HL-60 (cell line): ENCODE data around the gene TALDO1.

Source experiments
- DNase-seq, 2 experiments: peaks; one replicate each; pipeline ENCODE4 v3.0.0-alpha.2; 2010 to 2020; ENCODE audit warnings: low read depth in 1 of 2, low spot score in 1 of 2
- H3K27ac ChIP-seq: fragments of 250-450 bp; sonication (Bioruptor Pico); replicated peaks from 2 replicates; pipeline ENCODE4 v1.5.1; 2020; ENCODE audit warnings: mild to moderate bottlenecking, moderate library complexity
- H3K27me3 ChIP-seq: fragments of 250-450 bp; sonication (Bioruptor Pico); 2 replicates; pipeline ENCODE4 v1.5.1; 2021; ENCODE audit warnings: mild to moderate bottlenecking, moderate library complexity; ENCODE audit not compliant: insufficient read depth, poor library complexity, severe bottlenecking
- H3K4me3 ChIP-seq: replicated peaks from 2 replicates; pipeline ENCODE4 v1.5.1; 2011; ENCODE audit warnings: mild to moderate bottlenecking, control low read depth, low read length; ENCODE audit not compliant: insufficient read depth
- CTCF ChIP-seq: IDR thresholded peaks from one replicate; pipeline ENCODE4 v1.5.1; 2011; ENCODE audit warnings: low read length, control low read depth, inconsistent platforms; ENCODE audit not compliant: insufficient read depth
- GABPA ChIP-seq: IDR thresholded peaks from 2 replicates; pipeline ENCODE4 v1.6.1; 2012; ENCODE audit warnings: low read depth
- POLR2AphosphoS5 ChIP-seq: IDR thresholded peaks from 2 replicates; pipeline ENCODE4 v1.6.1; 2012; ENCODE audit warnings: low read depth
- REST ChIP-seq: IDR thresholded peaks from 2 replicates; pipeline ENCODE4 v1.6.1; 2012; ENCODE audit warnings: low read depth; ENCODE audit not compliant: insufficient replicate concordance
- SPI1 ChIP-seq: IDR thresholded peaks from 2 replicates; pipeline ENCODE4 v1.6.1; 2012; ENCODE audit warnings: low read depth, mild to moderate bottlenecking, borderline replicate concordance

TALDO1 gene

GRCh38 chr11:779955-780532, 32.8 kb downstream of the TALDO1 start:
- Histone ChIP-seq H3K27ac (no peak overlapping the region), H3K4me3 (no peak overlapping the region), H3K27me3 (no peaks in the 10 kb centered on the region)
- no peak for TF ChIP-seq SPI1
- no peak for TF ChIP-seq CTCF
- TF ChIP-seq POLR2AphosphoS5 = no peak
- TF ChIP-seq GABPA = no peak
- TF ChIP-seq REST = no peak
- DNase-seq = no peak

GRCh38 chr11:782264-783174, 35.3 kb downstream of the TALDO1 start:
- Histone ChIP-seq H3K27ac (no peak overlapping the region), H3K4me3 (no peak overlapping the region), H3K27me3 (no peaks in the 10 kb centered on the region)
- TF ChIP-seq GABPA = no peak
- TF ChIP-seq CTCF = no peak
- no peak for TF ChIP-seq POLR2AphosphoS5
- no peak for TF ChIP-seq REST
- no peak for TF ChIP-seq SPI1
- no peak for DNase-seq

GRCh38 chr11:783581-784015, 36.3 kb downstream of the TALDO1 start:
- H3K4me3 ChIP-seq = no peak overlapping the region
- no peak overlapping the region for H3K27ac ChIP-seq
- DNase-seq = peak in 1 of 2 experiments; percentile 45
- TF ChIP-seq POLR2AphosphoS5 (peak; percentile 22; the same call in 1 of the 2 replicates), CTCF (peak; percentile 29), GABPA (no peak)
- peaks cover 4% of the 10 kb centered on the region for H3K27me3 ChIP-seq
